ENCODE results near the gene CCDC85C. TPM values are rescaled to one million over a fixed set of nuclear protein-coding genes. Genes with fewer than 3 reads are reported as not detected.

Gene CCDC85C
- 10 to 100 TPM; 10.5 to 28.6 (median 14.5) TPM for total RNA-seq
- polyA plus RNA-seq = 10 to 100 TPM; 11.4 to 20.1 (median 17.3) TPM
- long read RNA-seq, donor 1 = 0 reads
- long read RNA-seq, donor 2, full-length matches to known transcripts = 1 of 1 reads
- long read RNA-seq, donor 2, partial matches to known transcripts = 0 of 1 reads
- long read RNA-seq, donor 2, other reads (novel, unspliced or antisense) = 0 of 1 reads
- long read RNA-seq, donor 3, full-length matches to known transcripts = 1 of 1 reads
- long read RNA-seq, donor 3, partial matches to known transcripts = 0 of 1 reads
- long read RNA-seq, donor 3, other reads (novel, unspliced or antisense) = 0 of 1 reads
- long read RNA-seq, donor 4 = 0 reads
- long read RNA-seq, donor 5, full-length matches to known transcripts = 1 of 1 reads
- long read RNA-seq, donor 5, partial matches to known transcripts = 0 of 1 reads
- long read RNA-seq, donor 5, other reads (novel, unspliced or antisense) = 0 of 1 reads
- long read RNA-seq, donor 6, full-length matches to known transcripts = 2 of 69 reads
- long read RNA-seq, donor 6, partial matches to known transcripts = 53 of 69 reads
- long read RNA-seq, donor 6, other reads (novel, unspliced or antisense) = 14 of 69 reads
- long read RNA-seq, donor 7, partial matches to known transcripts = 8 of 8 reads
- long read RNA-seq, donor 7, other reads (novel, unspliced or antisense) = 0 of 8 reads
- long read RNA-seq, donor 8, full-length matches to known transcripts = 3 of 63 reads
- long read RNA-seq, donor 8, partial matches to known transcripts = 60 of 63 reads
- long read RNA-seq, donor 8, other reads (novel, unspliced or antisense) = 0 of 63 reads
- long read RNA-seq, donor 9, partial matches to known transcripts = 7 of 7 reads
- long read RNA-seq, donor 9, other reads (novel, unspliced or antisense) = 0 of 7 reads
- long read RNA-seq, donor 10, full-length matches to known transcripts = 1 of 9 reads
- long read RNA-seq, donor 10, partial matches to known transcripts = 8 of 9 reads
- long read RNA-seq, donor 10, other reads (novel, unspliced or antisense) = 0 of 9 reads

- H3K4me1 ChIP-seq = peaks cover 50 to 69% (median 63%) of the 10 kb centered on the region in 4 donors
- H3K27me3 ChIP-seq = peaks cover 0 to 24% (median 3%) of the 10 kb centered on the region in 3 donors
- H3K9me3 ChIP-seq = no peaks in the 10 kb centered on the region
- H3K36me3 ChIP-seq = no peaks in the 10 kb centered on the region
- H3K27ac ChIP-seq = peak within 1 kb of the TSS; percentile 90 to 96 (median 92)
- 1 to 5% (median 4%) methylated on average over 54 to 122 of the region's 128 CpGs; no CpG with 5 or more reads in 1 of the 5 donors for WGBS, 5 donors
- intact Hi-C loops (cut with DNase I; ENCODE audit: low total_unique reads) = loop anchor here (5.0 kb wide), 1 partner anchor 36 kb away; no protein-coding TSS in a partner anchor
- DNase-seq = peak in 1 of 2 donors; percentile 81
- TF ChIP-seq POLR2AphosphoS5 (IDR thresholded peaks at IDR 0.05) (peak in 1 of 3 donors; percentile 49), EP300 (IDR thresholded peaks at IDR 0.05) (no peak), POLR2A (IDR thresholded peaks at IDR 0.05) (no peak)
- peak within 1 kb of the TSS; percentile 67 to 87 (median 78) for H3K4me3 ChIP-seq
Measured at GRCh38 chr14:99603471-99604277, at the start of gene CCDC85C. TSS of gene CCDC85C (minus strand) at chr14:99604207. CDS start at chr14:99603959, 248 bp downstream.

GRCh38 chr14:99651953-99652746, 48.1 kb upstream of the CCDC85C start:
- WGBS, 5 donors = 92 to 95% (median 94%) methylated on average over 12 to 32 of the region's 32 CpGs
- intact Hi-C loops (cut with DNase I; ENCODE audit: low total_unique reads) = no loop called here

GRCh38 chr14:99650189-99650588, 46.2 kb upstream of the CCDC85C start:
- Histone ChIP-seq H3K36me3 (peaks cover 0 to 4% (median 0%) of the 10 kb centered on the region in 4 donors), H3K27me3 (peaks cover 0 to 17% (median 5%) of the 10 kb centered on the region in 3 donors), H3K27ac (no peak overlapping the region), H3K4me3 (no peak overlapping the region), H3K9me3 (no peaks in the 10 kb centered on the region), H3K4me1 (peaks cover 7 to 18% (median 10%) of the 10 kb centered on the region in 4 donors)
- DNase-seq = no peak
- WGBS, 5 donors = 63 to 80% (median 73%) methylated on average over 9 of the region's 9 CpGs
- TF ChIP-seq CTCF (IDR thresholded peaks at IDR 0.05) = no peak
- TF ChIP-seq POLR2AphosphoS5 (IDR thresholded peaks at IDR 0.05) = no peak
- TF ChIP-seq POLR2A (IDR thresholded peaks at IDR 0.05) = no peak
- TF ChIP-seq EP300 (IDR thresholded peaks at IDR 0.05) = no peak
- intact Hi-C loops (cut with DNase I; ENCODE audit: low total_unique reads) = no loop called here

More at GRCh38 chr14:99651953-99652746, 48.1 kb upstream of the CCDC85C start:
- Histone ChIP-seq H3K4me3 (no peak overlapping the region), H3K36me3 (peaks cover 0 to 4% (median 0%) of the 10 kb centered on the region in 4 donors), H3K27ac (no peak overlapping the region), H3K9me3 (no peaks in the 10 kb centered on the region), H3K27me3 (peaks cover 0 to 7% (median 0%) of the 10 kb centered on the region in 3 donors), H3K4me1 (peaks cover 0 to 8% (median 0%) of the 10 kb centered on the region in 4 donors)
- TF ChIP-seq EP300 (IDR thresholded peaks at IDR 0.05) (no peak), POLR2A (IDR thresholded peaks at IDR 0.05) (no peak), CTCF (IDR thresholded peaks at IDR 0.05) (no peak)
- no peak for DNase-seq

GRCh38 chr14:99649643-99650042, 45.6 kb upstream of the CCDC85C start:
- no peak for DNase-seq
- intact Hi-C loops (cut with DNase I; ENCODE audit: low total_unique reads) = no loop called here

More at GRCh38 chr14:99649643-99650042, 45.6 kb upstream of the CCDC85C start:
- peaks cover 0 to 4% (median 0%) of the 10 kb centered on the region in 4 donors for H3K36me3 ChIP-seq
- H3K27ac ChIP-seq = no peak overlapping the region
- H3K9me3 ChIP-seq = no peaks in the 10 kb centered on the region
- 69 to 80% (median 77%) methylated on average over 8 of the region's 8 CpGs for WGBS, 5 donors
- H3K27me3 ChIP-seq = peaks cover 0 to 22% (median 10%) of the 10 kb centered on the region in 3 donors
- peaks cover 12 to 24% (median 15%) of the 10 kb centered on the region in 4 donors for H3K4me1 ChIP-seq
- TF ChIP-seq POLR2AphosphoS5 (IDR thresholded peaks at IDR 0.05) (no peak), CTCF (IDR thresholded peaks at IDR 0.05) (no peak), POLR2A (IDR thresholded peaks at IDR 0.05) (no peak), EP300 (IDR thresholded peaks at IDR 0.05) (no peak)
- no peak overlapping the region for H3K4me3 ChIP-seq
